ENCODE results near the gene MEIOSIN.

Gene MEIOSIN

GRCh38 chr19:45762870-45763631 is 29.8 kb downstream of the MEIOSIN start:
- no peak overlapping the region for H3K9ac ChIP-seq (ENCODE audit: low read length)
- no peak overlapping the region for H3K27ac ChIP-seq (ENCODE audit: low read depth, low read length)
- peaks cover 33% of the 10 kb centered on the region for H3K4me1 ChIP-seq (ENCODE audit: control insufficient read depth, insufficient read depth, low read length)

GRCh38 chr19:45763691-45764294 is 30.6 kb downstream of the MEIOSIN start:
- Histone ChIP-seq H3K27ac (ENCODE audit: low read depth, low read length) (peak overlapping the region; percentile 98), H3K36me3 (ENCODE audit: control insufficient read depth, insufficient read depth, low read length) (no peaks in the 10 kb centered on the region), H3K4me3 (ENCODE audit: low read length) (no peak overlapping the region), H3K4me1 (ENCODE audit: control insufficient read depth, insufficient read depth, low read length) (peaks cover 33% of the 10 kb centered on the region), H3K27me3 (ENCODE audit: control insufficient read depth, insufficient read depth, low read length) (no peaks in the 10 kb centered on the region), H3K9ac (ENCODE audit: low read length) (peak overlapping the region; percentile 16)

More at GRCh38 chr19:45762870-45763631, 29.8 kb downstream of the MEIOSIN start:
- Histone ChIP-seq H3K27me3 (ENCODE audit: control insufficient read depth, insufficient read depth, low read length) (no peaks in the 10 kb centered on the region), H3K36me3 (ENCODE audit: control insufficient read depth, insufficient read depth, low read length) (no peaks in the 10 kb centered on the region), H3K4me3 (ENCODE audit: low read length) (no peak overlapping the region)

GRCh38 chr19:45764475-45764874 is 31.2 kb downstream of the MEIOSIN start:
- no peaks in the 10 kb centered on the region for H3K27me3 ChIP-seq (ENCODE audit: control insufficient read depth, insufficient read depth, low read length)
- no peak overlapping the region for H3K9ac ChIP-seq (ENCODE audit: low read length)
- H3K4me3 ChIP-seq (ENCODE audit: low read length): peak overlapping the region; percentile 32
- peak overlapping the region; percentile 98 for H3K27ac ChIP-seq (ENCODE audit: low read depth, low read length)
- no peaks in the 10 kb centered on the region for H3K36me3 ChIP-seq (ENCODE audit: control insufficient read depth, insufficient read depth, low read length)
- H3K4me1 ChIP-seq (ENCODE audit: control insufficient read depth, insufficient read depth, low read length): peaks cover 33% of the 10 kb centered on the region

GRCh38 chr19:45764945-45765701 is 31.9 kb downstream of the MEIOSIN start:
- Histone ChIP-seq H3K36me3 (ENCODE audit: control insufficient read depth, insufficient read depth, low read length) (no peaks in the 10 kb centered on the region), H3K27me3 (ENCODE audit: control insufficient read depth, insufficient read depth, low read length) (no peaks in the 10 kb centered on the region), H3K4me1 (ENCODE audit: control insufficient read depth, insufficient read depth, low read length) (peaks cover 33% of the 10 kb centered on the region), H3K27ac (ENCODE audit: low read depth, low read length) (peak overlapping the region; percentile 98), H3K9ac (ENCODE audit: low read length) (no peak overlapping the region), H3K4me3 (ENCODE audit: low read length) (no peak overlapping the region)

- Histone ChIP-seq H3K4me3 (ENCODE audit: low read length) (no peak overlapping the region), H3K27ac (ENCODE audit: low read depth, low read length) (peak overlapping the region; percentile 98), H3K36me3 (ENCODE audit: control insufficient read depth, insufficient read depth, low read length) (no peaks in the 10 kb centered on the region), H3K27me3 (ENCODE audit: control insufficient read depth, insufficient read depth, low read length) (no peaks in the 10 kb centered on the region), H3K9ac (ENCODE audit: low read length) (no peak overlapping the region), H3K4me1 (ENCODE audit: control insufficient read depth, insufficient read depth, low read length) (peaks cover 33% of the 10 kb centered on the region)
Measured at GRCh38 chr19:45765702-45766295, 32.6 kb downstream of the MEIOSIN start.

- Histone ChIP-seq H3K4me3 (ENCODE audit: low read length) (peak overlapping the region; percentile 99), H3K4me1 (ENCODE audit: control insufficient read depth, insufficient read depth, low read length) (peaks cover 37% of the 10 kb centered on the region)
Measured at GRCh38 chr19:45766296-45766868, 33.1 kb downstream of the MEIOSIN start.

GRCh38 chr19:45766869-45767346 is 33.7 kb downstream of the MEIOSIN start:
- H3K27me3 ChIP-seq (ENCODE audit: control insufficient read depth, insufficient read depth, low read length): no peaks in the 10 kb centered on the region
- peak overlapping the region; percentile 53 for H3K9ac ChIP-seq (ENCODE audit: low read length)

More at GRCh38 chr19:45766296-45766868, 33.1 kb downstream of the MEIOSIN start:
- no peaks in the 10 kb centered on the region for H3K27me3 ChIP-seq (ENCODE audit: control insufficient read depth, insufficient read depth, low read length)
- H3K36me3 ChIP-seq (ENCODE audit: control insufficient read depth, insufficient read depth, low read length): peaks cover 3% of the 10 kb centered on the region
- no peak overlapping the region for H3K9ac ChIP-seq (ENCODE audit: low read length)
- H3K27ac ChIP-seq (ENCODE audit: low read depth, low read length): peak overlapping the region; percentile 98

GRCh38 chr19:45767410-45767880 is 34.2 kb downstream of the MEIOSIN start:
- peak overlapping the region; percentile 53 for H3K9ac ChIP-seq (ENCODE audit: low read length)
- peak overlapping the region; percentile 99 for H3K4me3 ChIP-seq (ENCODE audit: low read length)
- peak overlapping the region; percentile 98 for H3K27ac ChIP-seq (ENCODE audit: low read depth, low read length)
- H3K4me1 ChIP-seq (ENCODE audit: control insufficient read depth, insufficient read depth, low read length): peaks cover 37% of the 10 kb centered on the region
- peaks cover 3% of the 10 kb centered on the region for H3K36me3 ChIP-seq (ENCODE audit: control insufficient read depth, insufficient read depth, low read length)
- no peaks in the 10 kb centered on the region for H3K27me3 ChIP-seq (ENCODE audit: control insufficient read depth, insufficient read depth, low read length)

More at GRCh38 chr19:45766869-45767346, 33.7 kb downstream of the MEIOSIN start:
- Histone ChIP-seq H3K4me3 (ENCODE audit: low read length) (peak overlapping the region; percentile 99), H3K36me3 (ENCODE audit: control insufficient read depth, insufficient read depth, low read length) (peaks cover 3% of the 10 kb centered on the region), H3K27ac (ENCODE audit: low read depth, low read length) (peak overlapping the region; percentile 98), H3K4me1 (ENCODE audit: control insufficient read depth, insufficient read depth, low read length) (peaks cover 37% of the 10 kb centered on the region)

GRCh38 chr19:45767881-45768654 is 34.8 kb downstream of the MEIOSIN start:
- peaks cover 3% of the 10 kb centered on the region for H3K36me3 ChIP-seq (ENCODE audit: control insufficient read depth, insufficient read depth, low read length)
- H3K4me3 ChIP-seq (ENCODE audit: low read length): peak overlapping the region; percentile 99
- no peaks in the 10 kb centered on the region for H3K27me3 ChIP-seq (ENCODE audit: control insufficient read depth, insufficient read depth, low read length)
- peak overlapping the region; percentile 51 for H3K9ac ChIP-seq (ENCODE audit: low read length)
- H3K27ac ChIP-seq (ENCODE audit: low read depth, low read length): peak overlapping the region; percentile 98
- peaks cover 37% of the 10 kb centered on the region for H3K4me1 ChIP-seq (ENCODE audit: control insufficient read depth, insufficient read depth, low read length)

- H3K4me1 ChIP-seq (ENCODE audit: control insufficient read depth, insufficient read depth, low read length): peaks cover 33% of the 10 kb centered on the region
- H3K36me3 ChIP-seq (ENCODE audit: control insufficient read depth, insufficient read depth, low read length): peaks cover 3% of the 10 kb centered on the region
- H3K4me3 ChIP-seq (ENCODE audit: low read length): peak overlapping the region; percentile 99
- no peaks in the 10 kb centered on the region for H3K27me3 ChIP-seq (ENCODE audit: control insufficient read depth, insufficient read depth, low read length)
- H3K9ac ChIP-seq (ENCODE audit: low read length): peak overlapping the region; percentile 35
- peak overlapping the region; percentile 98 for H3K27ac ChIP-seq (ENCODE audit: low read depth, low read length)
Measured at GRCh38 chr19:45768655-45768983, 35.4 kb downstream of the MEIOSIN start.

Data from rectal smooth muscle tissue (tissue), 1 donor.